GM12875 (cell line): ENCODE results near the gene NRXN2.

Experiments
- H3K4me3 ChIP-seq: one replicate; pipeline ENCODE4 v1.5.1; 2011; ENCODE audit warnings: low read depth, low read length, control low read depth
- CTCF ChIP-seq: IDR thresholded peaks from 2 replicates; pipeline ENCODE4 v1.5.1; 2011; ENCODE audit warnings: low read depth, mild to moderate bottlenecking, control low read depth, inconsistent platforms, low read length, moderate library complexity, borderline replicate concordance; ENCODE audit not compliant: insufficient read depth

The NRXN2 gene

GRCh38 chr11:64610596-64610995 is 112.4 kb downstream of the NRXN2 start:
- TF ChIP-seq CTCF, result no peak
- H3K4me3 ChIP-seq, result no peak overlapping the region

GRCh38 chr11:64609436-64610047 is 113.5 kb downstream of the NRXN2 start:
- TF ChIP-seq CTCF, result no peak
- H3K4me3 ChIP-seq, result no peak overlapping the region

- TF ChIP-seq CTCF, result no peak
- no peak overlapping the region for H3K4me3 ChIP-seq
These were observed 114.4 kb downstream of the NRXN2 start for GRCh38 chr11:64608636-64609035.

GRCh38 chr11:64608046-64608445 is 115.0 kb downstream of the NRXN2 start:
- H3K4me3 ChIP-seq, result no peak overlapping the region
- no peak for TF ChIP-seq CTCF

- no peak overlapping the region for H3K4me3 ChIP-seq
- no peak for TF ChIP-seq CTCF
These were observed 115.5 kb downstream of the NRXN2 start for GRCh38 chr11:64607381-64607985.

- H3K4me3 ChIP-seq, result no peak overlapping the region
- TF ChIP-seq CTCF, result no peak
These were observed 116.1 kb downstream of the NRXN2 start for GRCh38 chr11:64606796-64607380.
